SH-SY5Y (cell line): ENCODE data around the gene UBD.

Experiments used
- GATA2 ChIP-seq: IDR thresholded peaks from 2 replicates; pipeline ENCODE4 v1.6.1; 2011; ENCODE audit warnings: mild to moderate bottlenecking, low read depth, low read length
- GATA3 ChIP-seq: IDR thresholded peaks from 2 replicates; pipeline ENCODE4 v1.6.1; 2011; ENCODE audit warnings: low read depth, mild to moderate bottlenecking, low read length, moderate library complexity

- no peak for TF ChIP-seq GATA3
- no peak for TF ChIP-seq GATA2
These were observed 12.0 kb downstream of the UBD start for GRCh38 chr6:29547573-29547972.
